Measurements from ENCODE around the gene YPEL5. TPM values are rescaled to one million over a fixed set of nuclear protein-coding genes. Genes with fewer than 3 reads are reported as not detected.
"Not testable (repeated sequence)": the region's sequence is repeated elsewhere in the genome, so short reads cannot be mapped to it uniquely, and the experiment has no call there.

YPEL5 gene
- total and polyA plus RNA-seq, 10 of the 15 experiments (the other 5 are each of a cell fraction or from before 2014, with no cell fraction given): 18.8 to 47.3 (median 21.7) TPM

DNA sequence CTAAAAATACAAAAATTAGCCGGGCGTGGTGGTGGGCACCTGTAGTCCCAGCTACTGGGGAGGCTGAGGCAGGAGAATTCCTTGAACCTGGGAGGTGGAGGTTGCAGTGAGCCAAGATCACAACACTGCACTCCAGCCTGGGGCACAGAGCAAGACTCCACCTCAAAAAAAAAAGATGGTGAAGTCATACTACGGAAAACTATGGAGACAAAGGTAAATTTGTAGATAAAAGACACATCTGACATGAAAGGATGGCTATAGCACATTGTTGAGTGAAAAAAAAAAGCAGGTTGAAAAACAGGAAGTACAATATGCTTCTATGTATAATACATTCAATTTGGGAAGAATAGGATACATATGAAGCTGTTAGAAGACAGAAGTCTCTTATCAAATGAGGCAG, 1.9 kb upstream of the YPEL5 start:
- H3K36me3 ChIP-seq (ENCODE audit: control insufficient read depth in 2 of 2, insufficient read depth in 2 of 2, low read length in 1 of 2); in situ Hi-C loops (cut with MboI); ATAC-seq; H3K4me3 ChIP-seq; H3K9ac ChIP-seq (ENCODE audit: control insufficient read depth, insufficient read depth, low read length); H4K20me1 ChIP-seq (ENCODE audit: control insufficient read depth, insufficient read depth); BruUV-seq (replicated peaks); POLR2A ChIA-PET; H3K4me2 ChIP-seq (ENCODE audit: control insufficient read depth, insufficient read depth); H3K27me3 ChIP-seq (replicated peaks in 1 of 2; ENCODE audit: control insufficient read depth in 2 of 2, insufficient read depth in 2 of 2, low read length in 1 of 2); FAIRE-seq; H3K9me3 ChIP-seq (replicated peaks; ENCODE audit: control insufficient read depth, insufficient read depth, low read length); H2AFZ ChIP-seq (ENCODE audit: control insufficient read depth, low read depth, low read length); DNase-seq (ENCODE audit: low read depth, low spot score); H3K27ac ChIP-seq (ENCODE audit: control insufficient read depth, insufficient read depth); H3K79me2 ChIP-seq (ENCODE audit: control insufficient read depth, insufficient read depth, low read length): not testable (repeated sequence)
- ChIA-PET SMC1A (ENCODE audit: uncharacterized antibody, unreplicated experiment) (interaction anchor here (1.6 to 2.3 kb wide), 3 partner anchors 20 to 64 kb away, joined by 3 to 20 read pairs (median 4); no protein-coding TSS in a partner anchor), RAD21 (ENCODE audit: unreplicated experiment) (interaction anchor here (7.3 kb wide), 1 partner anchor 19 kb away, joined by 97 read pairs; no protein-coding TSS in a partner anchor), CTCF (interaction anchor here (1.7 kb wide), 1 partner anchor 20 kb away, joined by 6 read pairs; no protein-coding TSS in a partner anchor)
- intact Hi-C loops (cut with micrococcal nuclease; ENCODE audit: unreplicated experiment): loop anchor here (5.0 kb wide), 1 partner anchor 192 kb away; no protein-coding TSS in a partner anchor
- 44% methylated on average over 3 of the region's 3 CpGs for WGBS (ENCODE audit: insufficient coverage, insufficient replicate concordance, low lambda C conversion rate, missing lambda C conversion rate)
- peaks cover 16% of the 10 kb centered on the region; the same call in 1 of the 2 replicates for H3K4me1 ChIP-seq (ENCODE audit: control insufficient read depth, insufficient read depth, low read length)

DNA sequence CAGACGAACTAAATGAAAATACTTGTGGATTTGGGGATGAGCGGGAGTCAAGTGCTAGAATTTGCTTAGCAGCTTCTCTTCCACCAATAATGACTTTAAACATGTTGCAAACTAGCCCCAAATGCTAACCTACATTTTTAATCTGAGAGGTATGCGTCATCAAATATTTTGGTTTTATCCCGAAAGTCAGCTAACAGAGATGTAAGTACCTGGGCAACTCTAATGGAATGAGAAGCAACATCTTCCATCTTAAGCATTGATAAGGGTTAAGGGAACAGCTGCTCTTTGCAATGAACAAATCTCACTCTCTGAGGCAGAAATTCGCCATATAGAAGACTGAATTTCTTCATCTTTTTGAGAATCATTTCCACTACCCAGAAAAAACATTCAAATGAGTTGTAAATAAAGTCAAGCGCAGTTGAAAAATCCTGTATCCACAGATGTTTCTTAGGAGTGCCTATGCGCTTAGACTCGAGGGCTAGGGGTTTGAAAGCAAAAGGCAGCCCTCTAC, 926 bp upstream of the YPEL5 start:
- H3K4me3 ChIP-seq: peak overlapping the region; percentile 58
- H2AFZ ChIP-seq (ENCODE audit: control insufficient read depth, low read depth, low read length): peak overlapping the region; percentile 95
- no peaks in the 10 kb centered on the region for H3K79me2 ChIP-seq (ENCODE audit: control insufficient read depth, insufficient read depth, low read length)
- FAIRE-seq (no peak), ATAC-seq (no peak), DNase-seq (ENCODE audit: low read depth, low spot score) (no peak)
- no peaks in the 10 kb centered on the region for H3K9me3 ChIP-seq (replicated peaks; ENCODE audit: control insufficient read depth, insufficient read depth, low read length)
- BruUV-seq (replicated peaks): TSS peak; percentile 95
- ChIA-PET CTCF (interaction anchor here (1.1 to 2.0 kb wide), 4 partner anchors 16 to 566 kb away, joined by 3 to 17 read pairs (median 10); no protein-coding TSS in a partner anchor), POLR2A (interaction anchor here (0.6 to 2.0 kb wide), 6 partner anchors 10 to 1109 kb away, joined by 3 to 6 read pairs (median 4); no protein-coding TSS in a partner anchor), SMC1A (ENCODE audit: uncharacterized antibody, unreplicated experiment) (interaction anchor here (0.7 to 2.3 kb wide), 10 partner anchors 10 to 566 kb away, joined by 3 to 20 read pairs (median 4); no protein-coding TSS in a partner anchor), RAD21 (ENCODE audit: unreplicated experiment) (interaction anchor here (0.6 to 7.3 kb wide), 15 partner anchors 9 to 566 kb away, joined by 3 to 97 read pairs (median 3); no protein-coding TSS in a partner anchor)
- no peaks in the 10 kb centered on the region for H4K20me1 ChIP-seq (ENCODE audit: control insufficient read depth, insufficient read depth)
- H3K27me3 ChIP-seq (replicated peaks in 1 of 2; ENCODE audit: control insufficient read depth in 2 of 2, insufficient read depth in 2 of 2, low read length in 1 of 2): no peaks in the 10 kb centered on the region
- intact Hi-C loops (cut with micrococcal nuclease; ENCODE audit: unreplicated experiment) (loop anchor here (5.0 kb wide), 1 partner anchor 191 kb away; no protein-coding TSS in a partner anchor), in situ Hi-C loops (cut with MboI) (no loop called here)
- peak overlapping the region; percentile 78; the same call in 1 of the 2 replicates for H3K27ac ChIP-seq (ENCODE audit: control insufficient read depth, insufficient read depth)
- peak overlapping the region; percentile 97 for H3K4me2 ChIP-seq (ENCODE audit: control insufficient read depth, insufficient read depth)
- H3K4me1 ChIP-seq (ENCODE audit: control insufficient read depth, insufficient read depth, low read length): peaks cover 24% of the 10 kb centered on the region
- peak overlapping the region; percentile 72 for H3K9ac ChIP-seq (ENCODE audit: control insufficient read depth, insufficient read depth, low read length)
- H3K36me3 ChIP-seq (ENCODE audit: control insufficient read depth in 2 of 2, insufficient read depth in 2 of 2, low read length in 1 of 2): no peaks in the 10 kb centered on the region
- 40% methylated on average over 8 of the region's 8 CpGs for WGBS (ENCODE audit: insufficient coverage, insufficient replicate concordance, low lambda C conversion rate, missing lambda C conversion rate)
- TF ChIP-seq, protein P1, sequence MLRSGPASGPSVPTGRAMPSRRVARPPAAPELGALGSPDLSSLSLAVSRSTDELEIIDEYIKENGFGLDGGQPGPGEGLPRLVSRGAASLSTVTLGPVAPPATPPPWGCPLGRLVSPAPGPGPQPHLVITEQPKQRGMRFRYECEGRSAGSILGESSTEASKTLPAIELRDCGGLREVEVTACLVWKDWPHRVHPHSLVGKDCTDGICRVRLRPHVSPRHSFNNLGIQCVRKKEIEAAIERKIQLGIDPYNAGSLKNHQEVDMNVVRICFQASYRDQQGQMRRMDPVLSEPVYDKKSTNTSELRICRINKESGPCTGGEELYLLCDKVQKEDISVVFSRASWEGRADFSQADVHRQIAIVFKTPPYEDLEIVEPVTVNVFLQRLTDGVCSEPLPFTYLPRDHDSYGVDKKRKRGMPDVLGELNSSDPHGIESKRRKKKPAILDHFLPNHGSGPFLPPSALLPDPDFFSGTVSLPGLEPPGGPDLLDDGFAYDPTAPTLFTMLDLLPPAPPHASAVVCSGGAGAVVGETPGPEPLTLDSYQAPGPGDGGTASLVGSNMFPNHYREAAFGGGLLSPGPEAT (IDR thresholded peaks at IDR 0.05; ENCODE audit: low read depth): no peak
- TF ChIP-seq FOS (IDR thresholded peaks at IDR 0.05; ENCODE audit: borderline replicate concordance, extremely low read depth, insufficient read length) (no peak), DPF2 (IDR thresholded peaks at IDR 0.05) (0 out of 2 replicates have a peak, but pooled peaks have one; percentile 11), BCL3 (IDR thresholded peaks at IDR 0.05; ENCODE audit: borderline replicate concordance, insufficient read depth, low read depth, low read length, poor library complexity, severe bottlenecking) (no peak), TARDBP (IDR thresholded peaks at IDR 0.05; ENCODE audit: borderline replicate concordance) (no peak), SPI1 (IDR thresholded peaks at IDR 0.05; ENCODE audit: borderline replicate concordance, insufficient read depth, low read depth, low read length) (no peak), KAT2A (conservative IDR thresholded peaks at IDR 0.05; ENCODE audit: control insufficient read depth, low read depth, low read length) (no peak), BMI1 (IDR thresholded peaks at IDR 0.05; ENCODE audit: borderline replicate concordance) (no peak), ELK1 (IDR thresholded peaks at IDR 0.05; ENCODE audit: low read depth, low read length) (no peak)
- TF ChIP-seq, protein P2, sequence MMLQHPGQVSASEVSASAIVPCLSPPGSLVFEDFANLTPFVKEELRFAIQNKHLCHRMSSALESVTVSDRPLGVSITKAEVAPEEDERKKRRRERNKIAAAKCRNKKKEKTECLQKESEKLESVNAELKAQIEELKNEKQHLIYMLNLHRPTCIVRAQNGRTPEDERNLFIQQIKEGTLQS (IDR thresholded peaks at IDR 0.05; ENCODE audit: borderline replicate concordance, extremely low read depth, low read depth, low read length): no peak

Measured in GM12878 (cell line).